Measurements from ENCODE around the gene SCYL2. TPM values are rescaled to one million over a fixed set of nuclear protein-coding genes. Genes with fewer than 3 reads are reported as not detected.

Gene SCYL2
- total RNA-seq, 4 donors from 2014 or later = 46.3 to 55.6 (median 51.4) TPM

- 95% methylated on average over 7 of the region's 7 CpGs for WGBS
- Histone ChIP-seq H3K4me1 (no peaks in the 10 kb centered on the region), H3K9me3 (no peaks in the 10 kb centered on the region), H3K36me3 (no peaks in the 10 kb centered on the region), H3K4me3 (no peak overlapping the region), H3K27ac (replicated peaks in 1 of 4) (no peak overlapping the region), H3K27me3 (no peaks in the 10 kb centered on the region)
- TF ChIP-seq EP300 (IDR thresholded peaks at IDR 0.05) = no peak
- no peak for TF ChIP-seq CTCF (IDR thresholded peaks at IDR 0.05)
- TF ChIP-seq POLR2A (IDR thresholded peaks at IDR 0.05; ENCODE audit: low read depth) = no peak
- TF ChIP-seq POLR2AphosphoS5 (IDR thresholded peaks at IDR 0.05) = no peak
- no peak for DNase-seq (ENCODE audit: extremely low spot score)
- intact Hi-C loops (cut with DNase I) = no loop called here
Measured at GRCh38 chr12:100249941-100250340, 17.0 kb upstream of the SCYL2 start.

GRCh38 chr12:100251917-100252316 is 15.1 kb upstream of the SCYL2 start:
- 83% methylated on average over 2 of the region's 2 CpGs for WGBS
- H3K36me3 ChIP-seq = no peaks in the 10 kb centered on the region
- H3K4me1 ChIP-seq = no peaks in the 10 kb centered on the region
- no peak overlapping the region for H3K4me3 ChIP-seq
- H3K27ac ChIP-seq (replicated peaks in 1 of 4) = no peak overlapping the region
- no peaks in the 10 kb centered on the region for H3K9me3 ChIP-seq
- no peaks in the 10 kb centered on the region for H3K27me3 ChIP-seq
- intact Hi-C loops (cut with DNase I) = no loop called here
- TF ChIP-seq EP300 (IDR thresholded peaks at IDR 0.05) (no peak), POLR2AphosphoS5 (IDR thresholded peaks at IDR 0.05) (no peak), POLR2A (IDR thresholded peaks at IDR 0.05; ENCODE audit: low read depth) (no peak), CTCF (IDR thresholded peaks at IDR 0.05) (no peak)
- DNase-seq (ENCODE audit: extremely low spot score) = no peak

- TF ChIP-seq EP300 (IDR thresholded peaks at IDR 0.05) (no peak), CTCF (IDR thresholded peaks at IDR 0.05) (no peak), POLR2A (IDR thresholded peaks at IDR 0.05; ENCODE audit: low read depth) (no peak), POLR2AphosphoS5 (IDR thresholded peaks at IDR 0.05) (no peak)
- Histone ChIP-seq H3K4me3 (no peak overlapping the region), H3K36me3 (no peaks in the 10 kb centered on the region), H3K4me1 (no peaks in the 10 kb centered on the region), H3K9me3 (no peaks in the 10 kb centered on the region), H3K27me3 (no peaks in the 10 kb centered on the region), H3K27ac (replicated peaks in 1 of 4) (no peak overlapping the region)
- 97% methylated on average over 1 of the region's 1 CpG for WGBS
- no peak for DNase-seq (ENCODE audit: extremely low spot score)
- intact Hi-C loops (cut with DNase I) = no loop called here
Measured at GRCh38 chr12:100253437-100253836, 13.5 kb upstream of the SCYL2 start.

GRCh38 chr12:100254876-100255275 is 12.1 kb upstream of the SCYL2 start:
- Histone ChIP-seq H3K9me3 (no peaks in the 10 kb centered on the region), H3K27ac (replicated peaks in 1 of 4) (no peak overlapping the region), H3K27me3 (no peaks in the 10 kb centered on the region), H3K4me1 (no peaks in the 10 kb centered on the region), H3K4me3 (no peak overlapping the region), H3K36me3 (no peaks in the 10 kb centered on the region)
- TF ChIP-seq CTCF (IDR thresholded peaks at IDR 0.05) (no peak), POLR2A (IDR thresholded peaks at IDR 0.05; ENCODE audit: low read depth) (no peak), POLR2AphosphoS5 (IDR thresholded peaks at IDR 0.05) (no peak), EP300 (IDR thresholded peaks at IDR 0.05) (no peak)
- 90% methylated on average over 1 of the region's 1 CpG for WGBS
- DNase-seq (ENCODE audit: extremely low spot score) = no peak
- intact Hi-C loops (cut with DNase I) = no loop called here

- TF ChIP-seq POLR2A (IDR thresholded peaks at IDR 0.05; ENCODE audit: low read depth) = no peak
- TF ChIP-seq POLR2AphosphoS5 (IDR thresholded peaks at IDR 0.05) = no peak
- no peak for TF ChIP-seq CTCF (IDR thresholded peaks at IDR 0.05)
- TF ChIP-seq EP300 (IDR thresholded peaks at IDR 0.05) = no peak
- DNase-seq (ENCODE audit: extremely low spot score) = no peak
- no peaks in the 10 kb centered on the region for H3K4me1 ChIP-seq
- no peaks in the 10 kb centered on the region for H3K36me3 ChIP-seq
- H3K27me3 ChIP-seq = no peaks in the 10 kb centered on the region
- 94% methylated on average over 1 of the region's 1 CpG for WGBS
- H3K27ac ChIP-seq (replicated peaks in 1 of 4) = no peak overlapping the region
- intact Hi-C loops (cut with DNase I) = no loop called here
- H3K4me3 ChIP-seq = no peak overlapping the region
- no peaks in the 10 kb centered on the region for H3K9me3 ChIP-seq
Measured at GRCh38 chr12:100258127-100258526, 8.8 kb upstream of the SCYL2 start.

All from esophagus muscularis mucosa (tissue), 4 donors.